ENCODE data around the gene PTPN14.

DNA sequence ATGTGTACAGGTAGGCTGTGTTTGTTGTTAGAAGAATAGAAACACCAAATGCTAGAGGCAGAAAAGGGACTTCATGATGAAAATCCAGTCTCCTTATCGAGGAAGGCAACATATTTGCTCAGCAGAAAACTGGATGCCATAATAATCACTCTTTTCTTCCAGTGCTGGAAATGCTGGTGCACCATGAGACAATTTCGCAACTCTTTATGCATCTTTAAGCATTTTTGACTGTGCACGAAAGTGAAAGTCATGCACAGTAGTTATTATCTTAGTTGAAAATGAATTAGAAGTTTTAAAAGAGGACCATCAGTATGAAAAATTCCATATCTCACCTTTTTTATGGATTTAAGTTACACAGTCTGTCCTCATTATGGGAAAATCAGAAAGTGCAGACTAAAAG is 241.4 kb downstream of the PTPN14 start:
- TF ChIP-seq POLR2A (IDR thresholded peaks at IDR 0.05; ENCODE audit: low read length) = no peak
- no peak for TF ChIP-seq GATA1 (IDR thresholded peaks at IDR 0.05; ENCODE audit: low read depth, low read length)
